H1 (cell line): ENCODE measurements around the gene SFT2D1. TPM values are rescaled to one million over a fixed set of nuclear protein-coding genes. Genes with fewer than 3 reads are reported as not detected.

Experiments
- ATF3 ChIP-seq: IDR thresholded peaks from 2 replicates; pipeline ENCODE4 v1.6.1; 2011; ENCODE audit warnings: low read depth, mild to moderate bottlenecking, low read length; ENCODE audit not compliant: insufficient read depth
- BCL11A ChIP-seq, 2 experiments: IDR thresholded peaks; one replicate each; pipeline ENCODE4 v1.6.1; 2011; ENCODE audit warnings: low read depth in 2 of 2, low read length in 2 of 2, mild to moderate bottlenecking in 2 of 2
- CHD1 ChIP-seq: IDR thresholded peaks from 2 replicates; pipeline ENCODE4 v1.6.1; 2012; ENCODE audit warnings: low read depth, low read length, improper control_type of control experiment
- CHD7 ChIP-seq: fragments of 300-600 bp; sonication (generic); IDR thresholded peaks from 2 replicates; pipeline ENCODE4 v1.7.1; 2012; ENCODE audit warnings: low read length, moderate library complexity, mild to moderate bottlenecking, inconsistent platforms; ENCODE audit not compliant: insufficient replicate concordance
- CTCF ChIP-seq, 3 experiments: IDR thresholded peaks; 1 replicate in 2 of 3; 2 replicates in 1 of 3; pipeline versions ENCODE4 v1.5.1 to v1.6.1; 2011; ENCODE audit warnings: low read length in 3 of 3, mild to moderate bottlenecking in 3 of 3, inconsistent platforms in 2 of 3, low read depth in 1 of 3, moderate library complexity in 1 of 3; ENCODE audit not compliant: insufficient read depth in 1 of 3; ENCODE audit errors: control extremely low read depth in 1 of 3
- JUND ChIP-seq: IDR thresholded peaks from 2 replicates; pipeline ENCODE4 v1.6.1; 2011; ENCODE audit warnings: mild to moderate bottlenecking, improper control_type of control experiment, low read length
- SIX5 ChIP-seq: IDR thresholded peaks from 2 replicates; pipeline ENCODE4 v1.6.1; 2011; ENCODE audit warnings: mild to moderate bottlenecking, low read depth, low read length
- polyA plus RNA-seq, 7 experiments: library from polyadenylated mRNA; depleted of rRNA in 3 of 7; stranded (reverse) in 5 of 7; unstranded in 2 of 7; fragments of >200 nt in 5 of 7; fragments of 200-250 nt in 2 of 7; gene quantifications; 1 replicate in 5 of 7; 2 replicates in 1 of 7; 4 replicates in 1 of 7; pipeline versions ENCODE4 v1.2.1 to v1.2.3, GENCODE V29; 2011 to 2013; ENCODE audit warnings: missing spikeins in 2 of 7, mixed read lengths in 2 of 7
- total RNA-seq: library from RNA; stranded (reverse); fragmentation: NEBNext Ultra II Directional; extraction: Animal tissue kit (Norgen Biotek cat#: 25700); gene quantifications from 2 replicates; pipeline ENCODE4 v1.2.1, GENCODE V29; 2021

The SFT2D1 gene
- total and polyA plus RNA-seq, 2 of the 8 experiments (the other 6 are each of a cell fraction or from before 2014, with no cell fraction given), result 52.3 to 76.1 TPM

GRCh38 chr6:166381733-166382499 lies 39.6 kb upstream of the SFT2D1 start (continued):
- no peak for TF ChIP-seq ATF3
- TF ChIP-seq CHD7, result no peak
- TF ChIP-seq SIX5, result no peak
- peak; percentile 69 to 90 (median 88) for TF ChIP-seq CTCF (IDR thresholded peaks at IDR 0.05; ENCODE audit: control extremely low read depth in 1 of 3, insufficient read depth in 1 of 3, low read depth in 1 of 3, low read length in 3 of 3)
- no peak for TF ChIP-seq JUND
- TF ChIP-seq BCL11A (IDR thresholded peaks at IDR 0.05; ENCODE audit: low read depth in 2 of 2, low read length in 2 of 2), result no peak
- TF ChIP-seq CHD1, result no peak
